ENCODE results near the gene POC1B. TPM values are rescaled to one million over a fixed set of nuclear protein-coding genes. Genes with fewer than 3 reads are reported as not detected.
A peak's percentile ranks its signal among the peaks of the same experiment; 100 is the strongest.

The POC1B gene
- total RNA-seq, 4 donors from 2014 or later: 19.6 to 22.4 (median 20.0) TPM

DNA sequence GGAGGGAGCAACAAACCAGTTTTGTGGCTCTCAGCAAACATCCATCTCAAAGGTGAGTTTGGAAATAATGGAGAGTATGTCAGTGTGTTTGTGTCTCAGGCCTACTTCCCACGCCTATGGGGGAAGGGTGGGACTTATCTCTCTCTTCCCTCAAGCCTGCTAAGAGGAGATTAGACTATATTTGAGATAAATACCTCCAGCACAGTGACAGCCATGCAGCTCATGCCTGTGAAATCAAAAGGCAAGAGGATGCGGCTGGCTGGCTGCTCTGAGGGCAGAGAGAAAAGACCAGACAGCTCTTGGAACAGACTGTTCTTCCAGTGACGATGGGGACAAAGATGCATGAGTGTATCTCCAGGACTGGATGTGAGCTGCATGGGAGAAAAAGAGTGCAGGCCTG lies 14.7 kb upstream of the POC1B start:
- WGBS: 87% methylated on average over 3 of the region's 3 CpGs
- Histone ChIP-seq H3K4me1 (peaks cover 12 to 22% (median 18%) of the 10 kb centered on the region in 4 donors), H3K27me3 (no peaks in the 10 kb centered on the region), H3K36me3 (peaks cover 0 to 3% (median 0%) of the 10 kb centered on the region in 4 donors), H3K27ac (replicated peaks in 1 of 4) (no peak overlapping the region), H3K9me3 (no peaks in the 10 kb centered on the region), H3K4me3 (no peak overlapping the region)
- peak; percentile 89 for DNase-seq (ENCODE audit: extremely low spot score)
- intact Hi-C loops (cut with DNase I): loop anchor here (5.0 to 10.0 kb wide), 3 partner anchors 167 to 1314 kb away; partner anchors contain the start of gene ATP2B1
- TF ChIP-seq POLR2A (IDR thresholded peaks at IDR 0.05; ENCODE audit: low read depth) (no peak), EP300 (IDR thresholded peaks at IDR 0.05) (no peak), POLR2AphosphoS5 (IDR thresholded peaks at IDR 0.05) (no peak)
- TF ChIP-seq, protein P1, sequence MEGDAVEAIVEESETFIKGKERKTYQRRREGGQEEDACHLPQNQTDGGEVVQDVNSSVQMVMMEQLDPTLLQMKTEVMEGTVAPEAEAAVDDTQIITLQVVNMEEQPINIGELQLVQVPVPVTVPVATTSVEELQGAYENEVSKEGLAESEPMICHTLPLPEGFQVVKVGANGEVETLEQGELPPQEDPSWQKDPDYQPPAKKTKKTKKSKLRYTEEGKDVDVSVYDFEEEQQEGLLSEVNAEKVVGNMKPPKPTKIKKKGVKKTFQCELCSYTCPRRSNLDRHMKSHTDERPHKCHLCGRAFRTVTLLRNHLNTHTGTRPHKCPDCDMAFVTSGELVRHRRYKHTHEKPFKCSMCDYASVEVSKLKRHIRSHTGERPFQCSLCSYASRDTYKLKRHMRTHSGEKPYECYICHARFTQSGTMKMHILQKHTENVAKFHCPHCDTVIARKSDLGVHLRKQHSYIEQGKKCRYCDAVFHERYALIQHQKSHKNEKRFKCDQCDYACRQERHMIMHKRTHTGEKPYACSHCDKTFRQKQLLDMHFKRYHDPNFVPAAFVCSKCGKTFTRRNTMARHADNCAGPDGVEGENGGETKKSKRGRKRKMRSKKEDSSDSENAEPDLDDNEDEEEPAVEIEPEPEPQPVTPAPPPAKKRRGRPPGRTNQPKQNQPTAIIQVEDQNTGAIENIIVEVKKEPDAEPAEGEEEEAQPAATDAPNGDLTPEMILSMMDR (IDR thresholded peaks at IDR 0.05): no peak

DNA sequence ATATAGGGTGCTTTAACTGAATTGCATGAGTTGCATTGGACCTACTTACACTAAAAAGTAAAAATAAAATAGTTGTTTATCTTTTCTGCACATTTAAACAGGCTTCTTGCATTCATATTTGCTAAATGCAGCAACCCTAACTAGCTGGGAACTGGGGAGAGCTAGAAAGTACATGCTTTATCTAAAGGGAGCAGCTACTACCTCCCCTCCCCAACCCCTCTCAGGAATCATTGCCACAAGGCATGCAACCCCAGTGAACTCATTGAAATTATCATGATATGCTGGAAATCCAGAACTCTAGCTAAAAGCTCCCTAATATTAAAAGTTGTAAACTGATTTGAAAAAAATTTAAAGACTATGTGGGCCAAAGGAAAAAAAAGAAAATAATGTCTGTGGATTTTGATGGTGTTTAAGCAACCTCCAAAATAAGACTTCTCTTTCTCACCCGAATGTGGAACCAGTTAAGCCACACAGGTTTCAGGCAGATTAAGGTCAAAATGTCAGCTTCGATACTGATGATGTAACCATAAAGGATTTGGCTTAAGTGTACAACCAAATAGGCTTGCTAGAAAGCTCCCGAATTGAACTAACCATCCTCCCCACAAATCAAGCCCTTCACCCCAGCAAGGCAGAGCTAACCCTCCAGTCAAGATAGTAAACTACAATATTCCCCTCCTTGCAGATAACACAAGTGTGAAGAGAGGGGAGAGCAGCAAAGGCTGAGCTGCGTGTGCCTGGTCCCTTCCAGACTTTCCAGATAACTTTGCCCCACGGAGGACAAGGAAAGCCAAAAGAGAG lies 13.8 kb upstream of the POC1B start:
- intact Hi-C loops (cut with DNase I): loop anchor here (5.0 to 10.0 kb wide), 3 partner anchors 168 to 1315 kb away; partner anchors contain the start of gene ATP2B1

DNA sequence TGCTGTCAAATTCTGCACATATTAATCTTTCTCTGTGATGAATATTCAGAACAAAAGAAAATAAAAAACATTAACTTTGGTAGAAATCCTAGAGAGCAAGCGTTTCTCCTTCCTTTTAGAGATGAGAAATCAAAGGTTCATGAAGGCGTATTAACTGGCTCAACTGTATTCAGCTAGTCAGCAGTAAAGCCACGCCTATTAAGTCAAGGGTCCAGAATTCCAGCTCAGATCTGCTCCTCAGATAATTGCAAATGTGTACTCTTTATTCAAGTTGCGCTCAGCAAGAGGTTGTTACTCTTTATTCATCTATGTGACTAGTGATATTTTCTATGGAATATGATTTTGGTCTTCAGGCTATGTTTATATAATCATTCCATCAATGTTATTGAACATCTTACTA lies 13.1 kb upstream of the POC1B start:
- Histone ChIP-seq H3K27me3 (no peaks in the 10 kb centered on the region), H3K4me3 (no peak overlapping the region), H3K36me3 (peaks cover 0 to 3% (median 0%) of the 10 kb centered on the region in 4 donors), H3K4me1 (peaks cover 0 to 12% (median 7%) of the 10 kb centered on the region in 4 donors), H3K27ac (replicated peaks in 1 of 4) (no peak overlapping the region), H3K9me3 (no peaks in the 10 kb centered on the region)
- TF ChIP-seq POLR2AphosphoS5 (IDR thresholded peaks at IDR 0.05) (no peak), POLR2A (IDR thresholded peaks at IDR 0.05; ENCODE audit: low read depth) (no peak), EP300 (IDR thresholded peaks at IDR 0.05) (no peak)
- TF ChIP-seq, protein P1 (IDR thresholded peaks at IDR 0.05): no peak
- intact Hi-C loops (cut with DNase I): no loop called here
- 93% methylated on average over 4 of the region's 4 CpGs for WGBS
- peak; percentile 42 for DNase-seq (ENCODE audit: extremely low spot score)

More for the DNA sequence above, 13.8 kb upstream of the POC1B start:
- TF ChIP-seq, protein P1 (IDR thresholded peaks at IDR 0.05): no peak
- TF ChIP-seq POLR2AphosphoS5 (IDR thresholded peaks at IDR 0.05): no peak
- WGBS: 85% methylated on average over 5 of the region's 5 CpGs
- Histone ChIP-seq H3K9me3 (no peaks in the 10 kb centered on the region), H3K4me3 (no peak overlapping the region), H3K27ac (replicated peaks in 1 of 4) (no peak overlapping the region), H3K36me3 (peaks cover 0 to 3% (median 0%) of the 10 kb centered on the region in 4 donors), H3K4me1 (peaks cover 5 to 15% (median 9%) of the 10 kb centered on the region in 4 donors), H3K27me3 (no peaks in the 10 kb centered on the region)
- DNase-seq (ENCODE audit: extremely low spot score): peak; percentile 29

DNA sequence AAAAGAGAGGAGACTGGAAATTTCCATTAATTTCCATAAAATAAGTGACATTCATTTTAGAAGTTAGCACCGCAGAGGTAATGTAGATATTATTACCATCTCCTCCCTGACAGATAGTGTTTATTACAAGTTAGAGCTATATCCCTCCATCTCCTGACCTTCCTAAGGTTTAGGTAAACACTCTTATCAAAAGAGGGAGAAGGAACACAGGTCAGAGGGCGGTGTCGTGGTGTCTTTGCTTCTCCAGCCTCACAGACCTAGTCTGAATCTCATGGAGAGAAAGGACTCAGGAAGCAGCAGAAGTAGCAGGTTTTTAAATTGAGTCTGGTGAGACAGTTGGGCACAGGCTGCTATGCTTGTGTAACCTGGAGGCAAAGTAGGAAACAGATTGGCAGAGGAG lies 11.5 kb upstream of the POC1B start:
- WGBS: 86% methylated on average over 3 of the region's 3 CpGs
- H3K9me3 ChIP-seq: no peaks in the 10 kb centered on the region
- H3K27me3 ChIP-seq: no peaks in the 10 kb centered on the region
- no peaks in the 10 kb centered on the region for H3K4me1 ChIP-seq
- DNase-seq (ENCODE audit: extremely low spot score): peak; percentile 14
- intact Hi-C loops (cut with DNase I): no loop called here
- H3K27ac ChIP-seq (replicated peaks in 1 of 4): no peak overlapping the region
- TF ChIP-seq POLR2AphosphoS5 (IDR thresholded peaks at IDR 0.05) (no peak), POLR2A (IDR thresholded peaks at IDR 0.05; ENCODE audit: low read depth) (no peak), EP300 (IDR thresholded peaks at IDR 0.05) (no peak)
- TF ChIP-seq, protein P1 (IDR thresholded peaks at IDR 0.05): no peak
- peaks cover 0 to 3% (median 0%) of the 10 kb centered on the region in 4 donors for H3K36me3 ChIP-seq
- H3K4me3 ChIP-seq: no peak overlapping the region

Measured in esophagus muscularis mucosa (tissue), 4 donors.